Activated naive CD4-positive, alpha-beta T cell treated with anti-CD3 and anti-CD28 coated beads, Interleukin-2, amount 50 U/mL, for 24 hours (primary cell): ENCODE measurements around the gene MASTL.
"Not testable (repeated sequence)": the region's sequence is repeated elsewhere in the genome, so short reads cannot be mapped to it uniquely, and the experiment has no call there.

Source experiments
- H3K27ac Mint-ChIP-seq: one replicate; pipeline ENCODE4 v1.8.0; 2021; ENCODE audit warnings: mild to moderate bottlenecking, mixed read lengths
- H3K27me3 Mint-ChIP-seq: one replicate; pipeline ENCODE4 v1.8.0; 2021; ENCODE audit warnings: mixed read lengths
- H3K36me3 Mint-ChIP-seq: one replicate; pipeline ENCODE4 v1.8.0; 2021; ENCODE audit warnings: mixed read lengths
- H3K4me1 Mint-ChIP-seq: one replicate; pipeline ENCODE4 v1.8.0; 2021; ENCODE audit warnings: mixed read lengths
- H3K4me3 Mint-ChIP-seq: one replicate; pipeline ENCODE4 v1.8.0; 2021; ENCODE audit warnings: mild to moderate bottlenecking, mixed read lengths
- H3K9me3 Mint-ChIP-seq: one replicate; pipeline ENCODE4 v1.8.0; 2021; ENCODE audit warnings: mixed read lengths

MASTL gene

DNA sequence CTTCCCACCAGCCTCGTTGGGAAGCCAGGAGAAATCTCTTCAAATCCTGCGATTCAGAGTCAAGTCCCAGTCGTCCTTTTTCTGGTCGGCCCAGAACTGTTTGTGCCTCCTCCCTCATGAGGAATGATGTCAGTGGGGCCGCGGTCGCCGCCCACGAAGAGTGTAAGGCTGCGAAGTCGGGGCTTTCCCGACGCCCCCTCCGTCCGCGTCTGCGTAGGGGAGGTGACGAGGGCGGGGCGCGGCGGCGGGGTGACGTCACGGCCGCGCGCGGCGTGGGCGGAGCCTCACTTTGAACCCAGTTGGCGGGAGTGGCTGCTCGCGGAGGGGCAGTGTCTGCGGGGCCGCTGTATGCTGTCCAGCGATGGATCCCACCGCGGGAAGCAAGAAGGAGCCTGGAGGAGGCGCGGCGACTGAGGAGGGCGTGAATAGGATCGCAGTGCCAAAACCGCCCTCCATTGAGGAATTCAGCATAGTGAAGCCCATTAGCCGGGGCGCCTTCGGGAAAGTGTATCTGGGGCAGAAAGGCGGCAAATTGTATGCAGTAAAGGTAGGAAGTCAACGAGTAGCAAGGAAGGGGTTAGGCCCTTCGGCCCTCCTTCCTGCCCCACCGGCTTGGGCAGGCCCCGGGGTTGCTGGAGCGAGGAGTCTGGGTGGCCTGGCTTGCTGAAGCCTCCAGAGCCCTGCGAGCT lies at the start of gene MASTL:
MASTL (plus strand) TSS at position 287 of the 689 bp plus-strand sequence; CDS start at position 362, 75 bp downstream.
- Mint-ChIP-seq H3K27ac (peak within 1 kb of the TSS; percentile 99), H3K27me3 (no peaks in the 10 kb centered on the region), H3K4me1 (peaks cover 46% of the 10 kb centered on the region), H3K9me3 (no peaks in the 10 kb centered on the region), H3K36me3 (peaks cover 17% of the 10 kb centered on the region), H3K4me3 (peak within 1 kb of the TSS; percentile 99)

DNA sequence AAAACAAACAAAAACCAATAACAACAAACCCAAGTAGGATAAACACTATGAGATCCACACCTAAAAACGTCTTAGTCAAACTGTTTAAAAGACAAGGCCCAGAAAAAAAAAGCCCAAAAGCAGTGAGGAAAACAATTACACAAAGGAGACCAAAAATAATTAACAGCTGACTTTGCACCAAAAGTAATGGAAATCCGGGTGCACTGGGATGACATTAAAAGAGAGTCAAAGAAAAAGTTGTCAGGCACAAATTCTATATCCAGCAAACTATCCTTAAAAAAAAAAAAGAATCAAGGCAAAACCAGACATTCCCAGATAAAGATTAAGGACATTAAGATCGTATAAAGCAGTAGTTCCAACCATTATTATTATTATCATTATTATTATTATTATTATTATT lies 47.0 kb upstream of the MASTL start:
- Mint-ChIP-seq H3K9me3 (peaks cover 6% of the 10 kb centered on the region), H3K4me3 (no peak overlapping the region), H3K4me1 (peaks cover 13% of the 10 kb centered on the region), H3K36me3 (peaks cover 19% of the 10 kb centered on the region), H3K27ac (peak overlapping the region; percentile 19), H3K27me3 (no peaks in the 10 kb centered on the region)

DNA sequence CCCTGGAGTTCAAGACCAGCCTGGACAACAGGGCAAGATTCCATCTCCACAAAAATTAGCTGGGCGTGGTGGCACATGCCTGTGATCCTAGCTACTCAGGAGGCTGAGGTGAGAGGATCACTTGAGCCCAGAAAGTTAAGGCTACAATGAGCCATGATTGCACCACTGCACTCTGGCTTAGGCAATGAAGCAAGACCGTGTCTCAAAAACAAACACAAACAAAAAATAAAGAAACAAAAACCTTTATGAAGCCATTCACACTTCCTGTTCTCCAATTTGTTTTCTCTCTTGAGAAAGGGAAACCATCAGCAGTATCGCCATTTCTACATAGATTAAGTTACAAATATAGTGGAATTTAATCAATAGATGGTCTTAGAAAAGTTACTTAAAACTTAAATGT lies 20.8 kb upstream of the MASTL start:
- H3K9me3 Mint-ChIP-seq: no peaks in the 10 kb centered on the region
- peaks cover 25% of the 10 kb centered on the region for H3K4me1 Mint-ChIP-seq
- no peaks in the 10 kb centered on the region for H3K27me3 Mint-ChIP-seq
- no peak overlapping the region for H3K4me3 Mint-ChIP-seq
- no peak overlapping the region for H3K27ac Mint-ChIP-seq
- peaks cover 19% of the 10 kb centered on the region for H3K36me3 Mint-ChIP-seq

DNA sequence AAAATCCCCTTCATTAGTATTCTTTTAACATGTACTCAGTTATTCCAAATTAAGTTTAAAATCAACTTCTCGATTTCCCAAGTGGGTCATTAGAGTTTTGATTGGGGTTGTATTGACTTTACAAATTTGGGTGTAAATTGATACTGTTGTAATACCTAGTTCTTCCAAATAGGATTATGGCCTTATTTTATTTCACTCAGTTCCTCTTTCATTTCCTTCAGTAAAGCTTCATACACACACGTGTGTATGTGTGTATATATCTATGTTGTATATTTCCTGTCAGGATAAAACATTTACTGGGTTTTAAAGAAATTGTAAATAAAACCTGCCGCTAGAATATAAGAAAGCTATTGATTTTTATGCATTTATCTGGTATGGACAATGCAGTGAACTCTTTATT lies 16.9 kb upstream of the MASTL start:
- H3K4me1 Mint-ChIP-seq: peaks cover 10% of the 10 kb centered on the region
- H3K27ac Mint-ChIP-seq: no peak overlapping the region
- no peaks in the 10 kb centered on the region for H3K9me3 Mint-ChIP-seq
- peaks cover 7% of the 10 kb centered on the region for H3K36me3 Mint-ChIP-seq
- no peak overlapping the region for H3K4me3 Mint-ChIP-seq
- H3K27me3 Mint-ChIP-seq: no peaks in the 10 kb centered on the region

DNA sequence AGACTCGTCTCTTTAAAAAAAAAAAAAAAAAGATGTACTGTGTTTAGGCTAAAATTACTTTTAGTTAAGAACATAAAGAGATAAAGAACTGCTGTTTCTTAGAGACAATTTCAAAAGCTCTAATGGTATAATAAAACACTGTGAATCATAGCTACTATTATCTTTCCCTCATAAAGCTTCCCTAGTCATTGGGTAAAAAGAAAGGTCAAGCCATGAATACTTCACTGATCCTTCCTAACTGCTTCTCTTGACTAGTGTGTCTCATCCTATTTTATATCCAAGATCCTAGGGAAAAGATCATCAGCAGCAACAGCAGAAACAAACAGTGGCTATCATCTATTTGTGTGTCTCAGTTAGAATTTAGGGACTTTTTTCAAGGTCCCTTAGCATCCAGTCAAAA lies 11.5 kb upstream of the MASTL start:
- no peak overlapping the region for H3K4me3 Mint-ChIP-seq
- no peaks in the 10 kb centered on the region for H3K9me3 Mint-ChIP-seq
- peaks cover 35% of the 10 kb centered on the region for H3K4me1 Mint-ChIP-seq
- H3K27me3 Mint-ChIP-seq: no peaks in the 10 kb centered on the region
- peaks cover 13% of the 10 kb centered on the region for H3K36me3 Mint-ChIP-seq
- H3K27ac Mint-ChIP-seq: no peak overlapping the region

DNA sequence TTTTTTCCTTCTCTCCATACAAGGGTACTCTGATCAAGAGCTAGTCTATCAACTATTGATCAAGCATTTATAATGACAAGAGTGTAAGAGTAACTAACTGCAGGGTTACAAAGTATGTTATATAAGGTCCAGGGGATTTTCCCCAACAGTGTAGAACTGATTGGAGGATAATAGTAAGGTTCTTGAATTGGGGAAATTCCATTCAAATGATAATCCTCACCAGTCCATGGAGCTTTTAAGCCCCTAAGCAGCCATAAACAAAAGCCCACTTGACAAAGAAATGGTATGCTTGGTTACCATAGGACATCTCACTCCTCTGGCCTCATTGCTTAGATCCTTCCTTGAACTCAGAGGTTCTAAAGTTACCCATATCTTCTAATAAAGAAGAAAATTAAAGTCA lies 9.2 kb upstream of the MASTL start:
- peak overlapping the region; percentile 35 for H3K27ac Mint-ChIP-seq
- peaks cover 46% of the 10 kb centered on the region for H3K4me1 Mint-ChIP-seq
- H3K9me3 Mint-ChIP-seq: no peaks in the 10 kb centered on the region
- H3K36me3 Mint-ChIP-seq: peaks cover 11% of the 10 kb centered on the region
- H3K27me3 Mint-ChIP-seq: no peaks in the 10 kb centered on the region
- H3K4me3 Mint-ChIP-seq: no peak overlapping the region

DNA sequence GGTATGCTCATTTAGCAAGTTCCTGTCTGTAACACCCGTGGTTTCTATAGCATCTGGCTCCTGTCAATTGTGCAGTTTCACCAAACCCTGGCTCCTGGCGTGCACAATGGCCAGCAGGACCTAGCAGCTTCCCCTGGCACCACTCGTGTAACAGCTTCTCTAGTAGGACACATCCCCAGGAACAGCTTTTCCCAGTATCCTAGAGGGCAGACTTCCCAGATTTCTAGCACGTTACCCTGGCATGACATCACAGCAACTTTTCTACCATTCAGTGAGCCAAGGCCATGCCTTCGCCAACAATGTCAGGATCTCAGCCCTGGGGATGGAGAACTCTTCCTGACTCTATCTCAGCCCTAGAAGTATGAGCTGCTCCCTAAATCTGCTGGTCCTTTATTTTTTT lies 7.5 kb upstream of the MASTL start:
- no peaks in the 10 kb centered on the region for H3K27me3 Mint-ChIP-seq
- H3K36me3 Mint-ChIP-seq: peaks cover 16% of the 10 kb centered on the region
- H3K4me1 Mint-ChIP-seq: peaks cover 59% of the 10 kb centered on the region
- no peak overlapping the region for H3K27ac Mint-ChIP-seq
- H3K9me3 Mint-ChIP-seq: no peaks in the 10 kb centered on the region
- no peak overlapping the region for H3K4me3 Mint-ChIP-seq

DNA sequence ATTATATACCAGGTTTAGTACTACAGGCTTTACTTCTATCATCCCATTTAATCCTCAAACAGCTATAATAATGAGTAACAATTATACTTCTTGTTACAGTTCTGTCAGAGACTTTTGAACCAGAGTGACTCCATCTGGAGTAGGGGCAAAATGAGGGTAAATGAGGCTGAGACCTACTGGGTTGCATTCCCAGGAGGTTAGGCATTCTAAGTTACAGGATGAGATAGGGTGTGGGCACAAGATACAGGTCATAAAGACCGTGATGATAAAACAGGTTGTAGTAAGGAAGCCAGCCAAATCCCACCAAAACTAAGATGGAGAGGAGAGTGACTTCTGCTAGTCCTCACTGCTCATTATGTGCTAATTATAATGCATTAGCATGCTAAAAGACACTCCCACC lies 4.9 kb upstream of the MASTL start:
- Mint-ChIP-seq H3K36me3 (peaks cover 22% of the 10 kb centered on the region), H3K9me3 (no peaks in the 10 kb centered on the region), H3K27me3 (no peaks in the 10 kb centered on the region), H3K4me1 (peaks cover 67% of the 10 kb centered on the region), H3K27ac (no peak overlapping the region), H3K4me3 (peak overlapping the region; percentile 37)

DNA sequence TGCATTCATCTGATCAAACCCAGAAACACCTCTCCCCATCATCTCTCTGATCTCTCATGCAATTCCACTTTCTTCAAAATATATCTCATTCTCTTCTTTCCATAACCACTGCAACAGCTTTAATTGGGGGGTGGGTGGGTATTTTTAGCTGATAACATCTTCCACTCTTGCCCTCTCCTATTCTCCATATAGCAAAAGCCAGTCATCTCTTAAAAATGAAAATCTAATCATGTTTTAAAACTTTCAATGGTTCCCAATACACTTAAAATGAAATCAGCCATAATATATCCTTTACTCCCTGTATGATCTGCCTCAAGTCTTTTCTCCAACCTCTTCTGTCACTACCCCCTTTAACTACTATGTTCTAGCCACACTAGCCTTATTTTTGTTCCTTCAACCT lies 2.5 kb upstream of the MASTL start:
- Mint-ChIP-seq H3K4me3 (peak overlapping the region; percentile 99), H3K4me1 (peaks cover 56% of the 10 kb centered on the region), H3K9me3 (no peaks in the 10 kb centered on the region), H3K36me3 (peaks cover 18% of the 10 kb centered on the region), H3K27me3 (no peaks in the 10 kb centered on the region), H3K27ac (peak overlapping the region; percentile 71)

DNA sequence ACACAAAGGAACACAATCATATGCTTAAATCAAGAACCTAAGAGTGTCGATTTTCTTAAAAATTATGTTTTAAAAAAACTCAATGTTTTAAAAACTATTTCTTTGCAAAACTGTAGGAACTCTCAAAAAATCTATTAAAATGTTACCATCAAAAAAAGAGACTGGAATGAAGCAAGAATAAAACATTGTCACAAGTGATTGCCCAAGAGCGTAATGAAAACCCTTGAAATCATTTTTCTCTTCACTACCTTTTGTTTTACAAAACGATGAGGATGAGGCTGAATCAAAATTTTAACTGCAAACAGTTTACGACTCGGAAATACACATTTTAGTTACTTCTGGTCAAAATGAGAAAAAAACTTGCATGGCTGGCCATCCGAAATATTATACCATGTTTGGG lies 1.8 kb upstream of the MASTL start:
- Mint-ChIP-seq H3K4me1 (peaks cover 58% of the 10 kb centered on the region), H3K27ac (peak overlapping the region; percentile 99), H3K4me3 (peak overlapping the region; percentile 99), H3K36me3 (peaks cover 17% of the 10 kb centered on the region), H3K9me3 (no peaks in the 10 kb centered on the region), H3K27me3 (no peaks in the 10 kb centered on the region)

DNA sequence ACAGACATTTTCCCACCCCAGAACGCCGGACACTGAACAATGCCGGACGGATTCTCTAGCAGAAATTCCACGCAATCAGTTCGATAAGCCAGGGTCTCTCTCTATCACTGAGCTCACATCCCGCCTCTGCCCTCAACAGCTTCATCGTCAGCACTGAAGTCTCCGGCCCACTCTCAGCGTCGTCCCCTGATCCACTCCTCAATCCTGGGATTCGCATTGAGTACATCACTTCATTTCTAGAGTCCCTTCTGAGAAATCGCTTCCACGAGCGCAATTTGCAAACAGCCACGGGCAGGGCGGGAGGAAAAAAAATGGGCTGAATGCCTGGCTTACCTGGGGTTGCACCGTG lies 1.3 kb upstream of the MASTL start:
- H3K27me3 Mint-ChIP-seq: no peaks in the 10 kb centered on the region
- no peaks in the 10 kb centered on the region for H3K9me3 Mint-ChIP-seq
- peaks cover 53% of the 10 kb centered on the region for H3K4me1 Mint-ChIP-seq
- peak overlapping the region; percentile 99 for H3K27ac Mint-ChIP-seq
- H3K36me3 Mint-ChIP-seq: peaks cover 17% of the 10 kb centered on the region
- H3K4me3 Mint-ChIP-seq: peak overlapping the region; percentile 99

DNA sequence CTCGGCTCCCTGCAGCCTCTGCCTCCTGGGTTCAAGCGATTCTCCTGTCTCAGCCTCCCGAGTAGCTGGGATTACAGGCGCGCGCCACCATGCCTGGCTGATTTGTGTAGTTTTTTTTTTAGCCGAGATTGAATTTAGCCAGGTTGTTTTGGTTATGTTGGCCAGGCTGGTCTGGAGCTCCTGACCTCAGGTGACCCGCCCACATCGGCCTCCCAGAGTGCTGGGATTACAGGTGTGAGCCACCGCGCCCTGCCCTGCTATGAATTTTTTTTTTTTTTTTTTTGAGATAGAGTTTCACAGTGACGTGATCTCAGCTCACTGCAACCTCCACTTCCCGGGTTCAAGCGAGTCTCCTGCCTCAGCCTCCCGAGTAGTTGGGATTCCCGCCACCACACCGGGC lies 1.4 kb downstream of the MASTL start:
- H3K9me3 Mint-ChIP-seq, H3K27me3 Mint-ChIP-seq: not testable (repeated sequence)
- Mint-ChIP-seq H3K36me3 (peaks cover 19% of the 10 kb centered on the region), H3K4me3 (peak overlapping the region; percentile 99), H3K4me1 (peaks cover 37% of the 10 kb centered on the region), H3K27ac (peak overlapping the region; percentile 99)

DNA sequence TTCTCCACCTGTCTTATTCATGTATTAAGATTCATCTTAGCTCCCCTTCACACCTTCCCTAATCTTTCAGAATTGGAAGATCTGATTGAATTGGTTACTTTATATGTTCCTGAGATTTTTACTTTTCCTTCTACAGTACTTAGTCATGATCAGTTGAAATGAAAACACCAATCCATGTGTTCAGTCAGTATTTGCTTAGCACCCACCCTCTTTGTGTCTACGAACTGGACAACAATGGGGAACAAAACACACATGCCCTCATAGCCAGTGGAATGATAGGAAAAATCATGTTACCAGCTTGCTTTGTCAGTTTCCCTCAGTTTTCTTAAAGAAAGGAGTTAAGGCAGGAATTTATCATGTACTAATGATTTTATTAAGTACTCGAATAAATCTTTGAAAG lies 2.0 kb downstream of the MASTL start:
- Mint-ChIP-seq H3K36me3 (peaks cover 20% of the 10 kb centered on the region), H3K4me1 (peaks cover 32% of the 10 kb centered on the region), H3K9me3 (no peaks in the 10 kb centered on the region), H3K27me3 (no peaks in the 10 kb centered on the region), H3K4me3 (peak overlapping the region; percentile 88), H3K27ac (peak overlapping the region; percentile 81)

DNA sequence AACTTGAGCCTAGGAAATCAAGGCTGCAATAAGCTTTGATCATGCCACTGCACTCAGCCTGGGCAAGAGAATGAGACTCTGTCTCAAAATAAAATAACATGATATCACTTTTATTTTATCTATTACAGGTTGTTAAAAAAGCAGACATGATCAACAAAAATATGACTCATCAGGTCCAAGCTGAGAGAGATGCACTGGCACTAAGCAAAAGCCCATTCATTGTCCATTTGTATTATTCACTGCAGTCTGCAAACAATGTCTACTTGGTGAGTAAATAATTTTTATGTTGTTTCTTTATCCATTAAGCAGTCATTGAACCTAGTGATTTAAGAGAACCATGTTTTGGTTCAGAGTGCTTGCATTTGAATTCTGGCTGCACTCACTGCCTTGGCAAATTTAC lies 3.3 kb downstream of the MASTL start:
- peaks cover 22% of the 10 kb centered on the region for H3K4me1 Mint-ChIP-seq
- no peaks in the 10 kb centered on the region for H3K27me3 Mint-ChIP-seq
- H3K36me3 Mint-ChIP-seq: peaks cover 11% of the 10 kb centered on the region
- H3K9me3 Mint-ChIP-seq: no peaks in the 10 kb centered on the region
- no peak overlapping the region for H3K27ac Mint-ChIP-seq
- H3K4me3 Mint-ChIP-seq: no peak overlapping the region

DNA sequence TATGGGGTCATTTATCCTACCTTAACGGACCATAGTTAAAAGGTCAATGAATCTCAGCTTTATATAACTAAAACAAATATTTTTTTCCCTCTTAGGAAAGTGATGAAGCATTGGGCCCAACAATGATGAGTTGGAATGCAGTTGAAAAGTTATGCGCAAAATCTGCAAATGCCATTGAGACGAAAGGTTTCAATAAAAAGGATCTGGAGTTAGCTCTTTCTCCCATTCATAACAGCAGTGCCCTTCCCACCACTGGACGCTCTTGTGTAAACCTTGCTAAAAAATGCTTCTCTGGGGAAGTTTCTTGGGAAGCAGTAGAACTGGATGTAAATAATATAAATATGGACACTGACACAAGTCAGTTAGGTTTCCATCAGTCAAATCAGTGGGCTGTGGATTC lies 14.7 kb downstream of the MASTL start:
- no peaks in the 10 kb centered on the region for H3K9me3 Mint-ChIP-seq
- peaks cover 10% of the 10 kb centered on the region for H3K36me3 Mint-ChIP-seq
- H3K27ac Mint-ChIP-seq: no peak overlapping the region
- no peaks in the 10 kb centered on the region for H3K27me3 Mint-ChIP-seq
- no peak overlapping the region for H3K4me3 Mint-ChIP-seq
- H3K4me1 Mint-ChIP-seq: peaks cover 8% of the 10 kb centered on the region

DNA sequence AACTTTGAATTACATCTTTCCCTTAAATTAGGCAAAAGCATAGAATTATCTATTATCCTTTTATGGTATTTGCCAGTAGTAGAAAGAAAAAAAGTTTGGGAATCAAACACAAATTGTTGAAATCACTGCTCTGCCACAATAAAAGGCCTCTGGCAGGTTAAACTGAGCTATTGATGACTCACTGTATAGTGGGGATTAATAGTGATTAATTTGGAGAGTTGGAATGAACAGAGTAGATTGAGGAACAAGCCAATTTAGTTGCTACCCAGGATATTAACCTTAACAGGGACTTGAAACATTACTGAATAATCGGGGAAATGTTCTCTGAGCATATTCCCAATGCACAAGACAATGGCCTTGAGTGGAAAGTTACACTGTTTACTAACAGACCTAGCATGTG lies 33.1 kb downstream of the MASTL start:
- Mint-ChIP-seq H3K27ac (no peak overlapping the region), H3K9me3 (no peaks in the 10 kb centered on the region), H3K4me3 (no peak overlapping the region), H3K27me3 (no peaks in the 10 kb centered on the region), H3K36me3 (peaks cover 9% of the 10 kb centered on the region), H3K4me1 (no peaks in the 10 kb centered on the region)

DNA sequence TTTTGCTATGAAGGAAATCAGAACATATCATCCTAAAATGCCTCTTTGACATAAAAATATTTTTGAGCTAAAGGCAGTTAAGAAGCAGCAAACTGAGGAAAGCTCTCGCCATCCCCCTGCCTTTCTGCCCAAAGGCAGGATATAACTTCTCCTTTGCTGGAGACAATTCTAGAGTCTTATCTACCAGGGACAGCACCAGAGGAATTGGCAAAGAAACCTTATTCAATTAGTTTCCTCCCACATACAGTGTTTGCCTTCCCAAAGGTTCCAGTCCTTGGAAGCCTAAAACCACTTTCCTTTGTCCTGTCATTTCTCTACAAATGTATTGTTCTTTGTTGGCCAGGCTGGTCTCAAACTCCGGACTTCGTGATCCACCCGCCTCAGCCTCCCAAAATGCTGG lies 33.7 kb downstream of the MASTL start:
- Mint-ChIP-seq H3K27me3 (no peaks in the 10 kb centered on the region), H3K27ac (no peak overlapping the region), H3K36me3 (peaks cover 9% of the 10 kb centered on the region), H3K4me1 (no peaks in the 10 kb centered on the region), H3K4me3 (no peak overlapping the region), H3K9me3 (no peaks in the 10 kb centered on the region)
